Heart right ventricle (tissue), 16 donors: ENCODE data around the gene CALM1. TPM values are rescaled to one million over a fixed set of nuclear protein-coding genes. Genes with fewer than 3 reads are reported as not detected.

Experiments
- ATAC-seq, 8 donors: fragments of 200-7000 bp; cut with Tn5 transposase; one replicate each; pipeline ENCODE4 v1.9.1; 2020; ENCODE audit warnings: mild to moderate bottlenecking in 8 of 8, moderate library complexity in 8 of 8, moderate number of reproducible peaks in 1 of 8
- DNase-seq, 2 donors: peaks; one replicate each; pipeline ENCODE4 v3.0.0-alpha.2; 2020
- H3K27ac ChIP-seq, 10 donors: fragments of 200-600 bp; sonication (generic) in 2 of 10; one replicate each; pipeline versions ENCODE4 v1.5.0 to v1.8.0; 2020 to 2022; ENCODE audit warnings: mild to moderate bottlenecking in 3 of 10
- H3K27me3 ChIP-seq, 7 donors: fragments of 200-600 bp; one replicate each; pipeline ENCODE4 v1.8.0; 2021 to 2022; ENCODE audit warnings: mild to moderate bottlenecking in 2 of 7
- H3K36me3 ChIP-seq, 9 donors: fragments of 200-600 bp; sonication (generic) in 1 of 9; one replicate each; pipeline versions ENCODE4 v1.5.0 to v1.8.0; 2020 to 2022; ENCODE audit warnings: mild to moderate bottlenecking in 2 of 9
- H3K4me1 ChIP-seq, 9 donors: fragments of 200-600 bp; sonication (generic) in 1 of 9; one replicate each; pipeline versions ENCODE4 v1.5.0 to v1.8.0; 2020 to 2022; ENCODE audit warnings: mild to moderate bottlenecking in 4 of 9
- H3K4me3 ChIP-seq, 10 donors: fragments of 200-600 bp; sonication (generic) in 2 of 10; one replicate each; pipeline versions ENCODE4 v1.5.0 to v1.8.0; 2020 to 2022; ENCODE audit warnings: mild to moderate bottlenecking in 7 of 10, moderate library complexity in 2 of 10
- H3K9me3 ChIP-seq, 11 donors: fragments of 200-600 bp in 10 of 11; sonication (generic) in 2 of 11; one replicate each; pipeline versions ENCODE4 v1.5.0 to v1.8.0; 2013 to 2022; ENCODE audit warnings: mild to moderate bottlenecking in 2 of 11, control low read depth in 1 of 11, moderate library complexity in 1 of 11
- CTCF ChIP-seq, 9 donors: fragments of 200-600 bp; sonication (generic) in 2 of 9; IDR thresholded peaks; one replicate each; pipeline versions ENCODE4 v1.5.0 to v1.8.0; 2021 to 2022; ENCODE audit warnings: antibody characterized with exemption in 9 of 9, mild to moderate bottlenecking in 5 of 9, moderate library complexity in 1 of 9
- WGBS, 2 donors: extraction: QIAGEN DNeasy Blood & Tissue Kit; methylation state at CpG; one replicate each; pipeline ENCODE4 v1.1.7; 2013; ENCODE audit warnings: inconsistent platforms in 1 of 2; 5-methylcytosine and 5-hydroxymethylcytosine counted together
- intact Hi-C, 10 donors: fragments of 100-400 bp; cut with DNase I; formaldehyde crosslinking; loops; one replicate each; pipeline versions ENCODE4 v1.11.1 to v1.14.2; 2022
- polyA plus RNA-seq, 2 donors: library from polyadenylated mRNA; stranded (reverse); fragments of 200-250 nt; gene quantifications; one replicate each; pipeline ENCODE4 v1.2.3, GENCODE V29; 2013
- total RNA-seq, 10 donors: library from RNA; stranded (reverse); fragmentation: NEBNext Ultra II Directional in 3 of 10; extraction: Animal tissue kit (Norgen Biotek cat#: 25700) in 3 of 10; gene quantifications; one replicate each; pipeline versions ENCODE4 v1.2.1 to v1.2.4, GENCODE V29; 2021 to 2023
- donor health status: Arrhythmogenic right ventricular cardiomyopathy.
- donor health status: ischemic (EF 13 %, LVEDD 7.1; RV severe dilation, severe dysfunction).
- donor health status: healthy with polysubstance abuse.
- donor health status: DM: no; HTN: yes; CAD: no.
- donor health status: DM: no; HTN: no; CAD: no.
- donor health status: ischemic (EF 25% LVEDD 6.9; RV normal size, moderate dysfunction).
- donor health status: ischemic (EF 25% LVEDD 5.7; RV mildly dilated, moderate dysfunction).
- donor health status: healthy.
- donor health status: DM: yes; HTN: yes; CAD: no.
- donor health status: Ischemic cardiomyopathy.
- donor health status: ischemic (EF 35%, LVEDD 5.7; RV mildly dilated, moderate dysfunction).
- donor health status: nonischemic (EF 11% LVEDD 7.7; RV severe dilation, severe dysfunction).
- donor health status: DM: yes; HTN: yes; CAD: no.
- donor health status: PGD.
- donor health status: ischemic (EF 29% LVEDD 5.4; RV normal size, mild dysfunction).
- donor health status: nonischemic (EF 23%, LVEDD 6.1; RV moderate dilation, normal function).

The CALM1 gene
- total and polyA plus RNA-seq, 12 donors, result 293 to 787 (median 444) TPM

DNA sequence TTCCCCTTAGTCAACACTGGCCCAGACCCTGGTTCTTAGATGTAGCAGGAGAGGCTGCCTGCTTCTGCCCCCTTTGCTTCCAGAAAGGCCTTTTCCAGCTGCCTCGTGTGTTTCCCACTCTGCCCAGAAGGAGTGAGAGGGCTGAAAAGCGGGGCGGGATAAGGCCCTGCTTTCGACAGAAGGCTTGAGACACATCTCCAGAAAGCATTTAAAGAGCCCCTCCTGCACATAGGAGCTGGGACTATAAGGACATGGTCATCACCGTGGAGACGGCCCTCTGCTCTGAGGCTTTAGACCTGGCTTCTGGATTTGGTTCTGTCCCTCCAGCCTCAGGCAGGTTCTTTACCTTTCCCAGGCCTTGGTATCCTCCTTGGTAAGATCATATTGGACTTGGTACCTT is 11.9 kb downstream of the CALM1 start:
- intact Hi-C loops, result loop anchor here in 3 of 10 donors (5.0 to 10.0 kb wide), 3 partner anchors 96 to 109 kb away; no protein-coding TSS in a partner anchor
- H3K9me3 ChIP-seq, result no peaks in the 10 kb centered on the region
- 43 to 44% methylated on average over 6 of the region's 6 CpGs for WGBS, 2 donors
- peak overlapping the region; percentile 30 to 90 (median 81) for H3K27ac ChIP-seq
- H3K27me3 ChIP-seq, result no peaks in the 10 kb centered on the region
- DNase-seq (no peak), ATAC-seq (peak in 7 of 8 donors; percentile 12 to 51 (median 30))
- H3K4me3 ChIP-seq, result no peak overlapping the region
- TF ChIP-seq CTCF (IDR thresholded peaks at IDR 0.05), result no peak
- H3K4me1 ChIP-seq, result peaks cover 5 to 50% (median 28%) of the 10 kb centered on the region in 9 donors
- peaks cover 0 to 50% (median 23%) of the 10 kb centered on the region in 9 donors for H3K36me3 ChIP-seq

GRCh38 chr14:90409209-90409730 is 12.4 kb downstream of the CALM1 start:
- intact Hi-C loops, result loop anchor here in 3 of 10 donors (5.0 to 10.0 kb wide), 3 partner anchors 96 to 108 kb away; no protein-coding TSS in a partner anchor
- peaks cover 5 to 48% (median 25%) of the 10 kb centered on the region in 9 donors for H3K4me1 ChIP-seq
- 12 to 13% methylated on average over 5 of the region's 5 CpGs for WGBS, 2 donors

DNA sequence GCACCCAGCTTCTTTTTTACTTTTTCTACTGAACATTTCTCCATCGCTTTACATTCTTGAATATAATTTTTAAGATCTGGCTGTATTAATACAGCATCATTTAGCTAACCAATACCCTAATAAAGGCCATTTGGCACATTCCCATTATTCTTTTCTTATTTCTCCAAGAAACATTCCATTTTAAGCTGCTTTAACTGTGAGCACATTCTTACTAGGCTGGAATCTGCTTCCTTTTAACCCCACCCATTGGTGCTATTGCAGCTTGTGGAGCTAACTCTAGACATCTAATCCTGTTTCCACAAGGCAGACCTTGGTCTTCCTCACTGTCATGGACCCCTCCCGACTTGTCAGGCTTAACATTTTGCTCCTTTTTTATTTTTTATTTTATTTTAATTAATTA is 15.2 kb downstream of the CALM1 start:
- Histone ChIP-seq H3K27me3 (no peaks in the 10 kb centered on the region), H3K9me3 (no peaks in the 10 kb centered on the region), H3K4me1 (peaks cover 5 to 33% (median 30%) of the 10 kb centered on the region in 9 donors), H3K4me3 (no peak overlapping the region), H3K36me3 (peaks cover 0 to 16% (median 3%) of the 10 kb centered on the region in 9 donors), H3K27ac (no peak overlapping the region)
- no peak for DNase-seq
- no peak for TF ChIP-seq CTCF (IDR thresholded peaks at IDR 0.05)
- intact Hi-C loops, result no loop called here
- 78 to 87% methylated on average over 2 of the region's 2 CpGs for WGBS, 2 donors
- no peak for ATAC-seq

More at GRCh38 chr14:90409209-90409730, 12.4 kb downstream of the CALM1 start:
- no peaks in the 10 kb centered on the region for H3K9me3 ChIP-seq
- no peak overlapping the region for H3K4me3 ChIP-seq
- no peaks in the 10 kb centered on the region for H3K27me3 ChIP-seq
- no peak for TF ChIP-seq CTCF (IDR thresholded peaks at IDR 0.05)
- peak; percentile 82 to 96 (median 88) for ATAC-seq
- peaks cover 0 to 44% (median 17%) of the 10 kb centered on the region in 9 donors for H3K36me3 ChIP-seq
- peak overlapping the region; percentile 30 to 90 (median 81) for H3K27ac ChIP-seq
- peak in 1 of 2 donors; percentile 81 for DNase-seq

- no peaks in the 10 kb centered on the region for H3K27me3 ChIP-seq
- no peaks in the 10 kb centered on the region for H3K36me3 ChIP-seq
- intact Hi-C loops, result no loop called here
- H3K27ac ChIP-seq, result peak overlapping the region in 3 of 10 donors; percentile 14 to 31 (median 27)
- H3K9me3 ChIP-seq, result peaks cover 0 to 3% (median 0%) of the 10 kb centered on the region in 11 donors
- 36 to 52% methylated on average over 7 of the region's 7 CpGs for WGBS, 2 donors
- no peak for ATAC-seq
- no peak for DNase-seq
- peaks cover 4 to 26% (median 12%) of the 10 kb centered on the region in 9 donors for H3K4me1 ChIP-seq
- TF ChIP-seq CTCF (IDR thresholded peaks at IDR 0.05), result no peak
- H3K4me3 ChIP-seq, result no peak overlapping the region
Observed at GRCh38 chr14:90416720-90417119, 19.9 kb downstream of the CALM1 start.
